RPMI7951 (cell line): Measurements from ENCODE around the gene LHX6. TPM values are rescaled to one million over a fixed set of nuclear protein-coding genes. Genes with fewer than 3 reads are reported as not detected.

ENCODE experiments used
- DNase-seq: peaks from one replicate; pipeline ENCODE4 v3.0.0-alpha.2; 2012; ENCODE audit warnings: low read depth
- total RNA-seq: library from RNA; depleted of rRNA; stranded (reverse); fragments of >200 nt; shearing (Covaris generic); gene quantifications from 2 replicates; pipeline ENCODE4 v1.2.3, GENCODE V29; 2014; rRNA removed

LHX6 gene
- under 0.01 and 0.12 TPM in 2 replicates for total RNA-seq

GRCh38 chr9:122228568-122229484, at the start of gene LHX6:
TSS of gene LHX6 (minus strand) at chr9:122228957. CDS start at chr9:122228740, 217 bp downstream.
- DNase-seq, result peak; percentile 67

- no peak for DNase-seq
Observed at GRCh38 chr9:122277285-122277897, 48.6 kb upstream of the LHX6 start.

GRCh38 chr9:122276096-122276495, 47.3 kb upstream of the LHX6 start:
- DNase-seq, result no peak

- no peak for DNase-seq
Observed at GRCh38 chr9:122274055-122274454, 45.3 kb upstream of the LHX6 start.

GRCh38 chr9:122268041-122268814, 39.5 kb upstream of the LHX6 start:
- DNase-seq, result no peak

- DNase-seq, result peak; percentile 41
Observed at GRCh38 chr9:122265149-122265915, 36.6 kb upstream of the LHX6 start.

- peak; percentile 85 for DNase-seq
Observed at GRCh38 chr9:122264360-122265148, 35.8 kb upstream of the LHX6 start, which contains the start of the genes MRRF and RBM18. TSS of gene MRRF (plus strand) at chr9:122264882. CDS start at chr9:122270892, 6,010 bp downstream. TSS of gene RBM18 (minus strand) at chr9:122264840. CDS start at chr9:122261492, 3,348 bp downstream.

GRCh38 chr9:122263699-122264349, 35.1 kb upstream of the LHX6 start:
- peak; percentile 4 for DNase-seq

- no peak for DNase-seq
Observed at GRCh38 chr9:122262073-122262472, 33.3 kb upstream of the LHX6 start.

GRCh38 chr9:122261469-122261881, 32.7 kb upstream of the LHX6 start:
- peak; percentile 79 for DNase-seq

- DNase-seq, result no peak
Observed at GRCh38 chr9:122258886-122259415, 30.2 kb upstream of the LHX6 start.

- no peak for DNase-seq
Observed at GRCh38 chr9:122256206-122256605, 27.4 kb upstream of the LHX6 start.

- no peak for DNase-seq
Observed at GRCh38 chr9:122254761-122255160, 26.0 kb upstream of the LHX6 start.

- DNase-seq, result no peak
Observed at GRCh38 chr9:122252796-122253195, 24.0 kb upstream of the LHX6 start.

- no peak for DNase-seq
Observed at GRCh38 chr9:122251351-122251750, 22.6 kb upstream of the LHX6 start.

GRCh38 chr9:122248448-122248865, 19.7 kb upstream of the LHX6 start:
- no peak for DNase-seq

- no peak for DNase-seq
Observed at GRCh38 chr9:122246666-122247065, 17.9 kb upstream of the LHX6 start.

- no peak for DNase-seq
Observed at GRCh38 chr9:122244349-122244748, 15.6 kb upstream of the LHX6 start.

- DNase-seq, result no peak
Observed at GRCh38 chr9:122239722-122240121, 11.0 kb upstream of the LHX6 start.

GRCh38 chr9:122236681-122237080, 7.9 kb upstream of the LHX6 start:
- no peak for DNase-seq
